H1 (cell line): ENCODE measurements around the gene SGCE. TPM values are rescaled to one million over a fixed set of nuclear protein-coding genes. Genes with fewer than 3 reads are reported as not detected.
A peak's percentile ranks its signal among the peaks of the same experiment; 100 is the strongest.

Experiments
- CTCF ChIA-PET: fragments of 300-600 bp; sonication (Branson Sonifier 250); formaldehyde crosslinking; loops from one replicate; lab custom pipeline; 2021; ENCODE audit not compliant: partially characterized antibody; lab: Charles Lee
- POLR2A ChIA-PET: fragments of 300-600 bp; sonication (Branson Sonifier 250); formaldehyde crosslinking; loops from one replicate; lab custom pipeline; 2021; ENCODE audit warnings: inconsistent platforms; ENCODE audit not compliant: partially characterized antibody; lab: Charles Lee
- DNase-seq, 2 experiments: peaks; one replicate each; pipeline versions ENCODE4 v3.0.0 to v3.0.0-alpha.2; 2010 to 2022; ENCODE audit warnings: low spot score in 2 of 2, low read depth in 1 of 2, mixed read lengths in 1 of 2
- FAIRE-seq: peaks from 2 replicates; lab custom pipeline; 2011; peaks lifted over from hg19 to GRCh38; lab: Jason Lieb, UNC
- H2AFZ ChIP-seq: 2 replicates; pipeline ENCODE4 v1.8.1; 2012; ENCODE audit warnings: low read length, inconsistent platforms
- H2AK5ac ChIP-seq: 2 replicates; pipeline ENCODE4 v1.6.1; 2013; ENCODE audit warnings: low read depth, low read length
- H2BK120ac ChIP-seq: replicated peaks from 2 replicates; pipeline ENCODE3; 2013; ENCODE audit warnings: low read depth, low read length, inconsistent platforms
- H2BK12ac ChIP-seq: 2 replicates; pipeline ENCODE4 v1.6.1; 2013; ENCODE audit warnings: low read depth, low read length
- H2BK15ac ChIP-seq: 2 replicates; pipeline ENCODE4 v1.6.1; 2013; ENCODE audit warnings: low read length
- H2BK20ac ChIP-seq: 2 replicates; pipeline ENCODE4 v1.6.1; 2013; ENCODE audit warnings: low read length
- H2BK5ac ChIP-seq: 2 replicates; pipeline ENCODE4 v1.6.1; 2013; ENCODE audit warnings: low read depth, low read length
- H3K14ac ChIP-seq: 2 replicates; pipeline ENCODE4 v1.6.1; 2013; ENCODE audit warnings: inconsistent platforms; ENCODE audit not compliant: insufficient read length
- H3K18ac ChIP-seq: 2 replicates; pipeline ENCODE4 v1.6.1; 2013; ENCODE audit warnings: low read length; ENCODE audit errors: extremely low read depth
- H3K23ac ChIP-seq: 2 replicates; pipeline ENCODE4 v1.6.1; 2013; ENCODE audit warnings: inconsistent platforms; ENCODE audit not compliant: insufficient read length
- H3K23me2 ChIP-seq: 2 replicates; pipeline ENCODE4 v1.6.1; 2013; ENCODE audit warnings: low read depth, low read length
- H3K27ac ChIP-seq: 2 replicates; pipeline ENCODE4 v1.6.1; 2011; ENCODE audit warnings: low read depth, low read length, inconsistent platforms
- H3K27me3 ChIP-seq, 4 experiments: replicated peaks in 1 of 4; 1 replicate in 1 of 4; 2 replicates in 3 of 4; pipeline versions ENCODE4 v1.6.1 to v1.8.1; 2011 to 2013; ENCODE audit warnings: low read length in 3 of 4, mild to moderate bottlenecking in 3 of 4, inconsistent platforms in 2 of 4, mixed read lengths in 2 of 4, moderate library complexity in 1 of 4; ENCODE audit not compliant: control insufficient read depth in 3 of 4, insufficient read depth in 3 of 4; ENCODE audit errors: extremely low read depth in 1 of 4
- H3K36me3 ChIP-seq, 4 experiments: 2 replicates each; pipeline versions ENCODE4 v1.6.1 to v1.8.1; 2011 to 2013; ENCODE audit warnings: mild to moderate bottlenecking in 4 of 4, low read length in 3 of 4, moderate library complexity in 2 of 4, control low read depth in 1 of 4, inconsistent platforms in 1 of 4; ENCODE audit not compliant: insufficient read depth in 4 of 4, control insufficient read depth in 2 of 4
- H3K4ac ChIP-seq: replicated peaks from 2 replicates; pipeline ENCODE3; 2013; ENCODE audit warnings: low read length, low read depth, mixed read lengths, inconsistent platforms; ENCODE audit not compliant: insufficient read length
- H3K4me1 ChIP-seq, 4 experiments: replicated peaks in 1 of 4; 1 replicate in 1 of 4; 2 replicates in 3 of 4; pipeline versions ENCODE4 v1.6.1 to v1.8.1; 2011 to 2013; ENCODE audit warnings: low read length in 3 of 4, inconsistent platforms in 2 of 4, mixed read lengths in 1 of 4; ENCODE audit not compliant: insufficient read depth in 4 of 4, control insufficient read depth in 3 of 4
- H3K4me2 ChIP-seq, 2 experiments: 2 replicates each; pipeline versions ENCODE4 v1.6.1 to v1.8.1; 2011 to 2013; ENCODE audit warnings: low read depth in 2 of 2, low read length in 2 of 2, control low read depth in 1 of 2, inconsistent platforms in 1 of 2, mild to moderate bottlenecking in 1 of 2; ENCODE audit not compliant: insufficient read depth in 1 of 2
- H3K4me3 ChIP-seq, 4 experiments: fragments of 200-600, 300-600 bp in 1 of 4; sonication (generic), shearing (Covaris generic), sonication (Bioruptor Twin) in 1 of 4; 2 replicates each; pipeline versions ENCODE4 v1.5.1 to v1.8.1; 2011 to 2016; ENCODE audit warnings: low read length in 4 of 4, low read depth in 3 of 4, control low read depth in 2 of 4, inconsistent platforms in 2 of 4, mild to moderate bottlenecking in 2 of 4, mixed read lengths in 1 of 4, moderate library complexity in 1 of 4; ENCODE audit not compliant: insufficient read depth in 2 of 4; ENCODE audit errors: extremely low read depth in 1 of 4
- H3K56ac ChIP-seq: replicated peaks from 2 replicates; pipeline ENCODE3; 2013; ENCODE audit warnings: low read depth, mild to moderate bottlenecking, mixed read lengths, low read length, inconsistent platforms; ENCODE audit not compliant: insufficient read length
- H3K79me1 ChIP-seq: 2 replicates; pipeline ENCODE4 v1.6.1; 2013; ENCODE audit warnings: low read depth, low read length, control low read depth
- H3K79me2 ChIP-seq, 2 experiments: 2 replicates each; pipeline versions ENCODE4 v1.6.1 to v1.8.1; 2012 to 2013; ENCODE audit warnings: low read length in 2 of 2, mild to moderate bottlenecking in 2 of 2, inconsistent platforms in 1 of 2; ENCODE audit not compliant: insufficient read depth in 2 of 2, control insufficient read depth in 1 of 2
- H3K9ac ChIP-seq, 4 experiments: replicated peaks in 1 of 4; 1 replicate in 1 of 4; 2 replicates in 3 of 4; pipeline versions ENCODE4 v1.6.1 to v1.8.1; 2011 to 2013; ENCODE audit warnings: low read depth in 3 of 4, low read length in 3 of 4, control low read depth in 2 of 4, mild to moderate bottlenecking in 2 of 4, moderate library complexity in 2 of 4, inconsistent platforms in 1 of 4; ENCODE audit errors: extremely low read depth in 1 of 4
- H3K9me3 ChIP-seq, 2 experiments: 2 replicates each; pipeline versions ENCODE4 v1.6.1 to v1.8.1; 2012 to 2013; ENCODE audit warnings: mild to moderate bottlenecking in 2 of 2, moderate library complexity in 2 of 2, control low read depth in 1 of 2, inconsistent platforms in 1 of 2, low read depth in 1 of 2, low read length in 1 of 2, mixed read lengths in 1 of 2; ENCODE audit not compliant: insufficient read depth in 2 of 2
- H4K20me1 ChIP-seq, 2 experiments: replicated peaks in 1 of 2; 2 replicates each; pipeline versions ENCODE3 to v1.8.1; 2011 to 2013; ENCODE audit warnings: inconsistent platforms in 2 of 2, low read length in 2 of 2, mild to moderate bottlenecking in 1 of 2; ENCODE audit not compliant: insufficient read depth in 2 of 2, control insufficient read depth in 1 of 2
- H4K5ac ChIP-seq: 2 replicates; pipeline ENCODE4 v1.6.1; 2013; ENCODE audit warnings: low read length, low read depth, mixed read lengths, inconsistent platforms; ENCODE audit not compliant: insufficient read length
- H4K8ac ChIP-seq: 2 replicates; pipeline ENCODE4 v1.8.0; 2013; ENCODE audit warnings: mild to moderate bottlenecking, moderate library complexity, low read length, inconsistent platforms; ENCODE audit not compliant: insufficient read depth; ENCODE audit errors: extremely low read depth
- H4K91ac ChIP-seq: replicated peaks from 2 replicates; pipeline ENCODE3; 2013; ENCODE audit warnings: low read length, mixed read lengths, inconsistent platforms; ENCODE audit not compliant: insufficient read length
- BRCA1 ChIP-seq: IDR thresholded peaks from 2 replicates; pipeline ENCODE4 v1.6.1; 2012; ENCODE audit warnings: low read depth, low read length, improper control_type of control experiment
- CBX8 ChIP-seq: fragments of 300-800, 300-1000 bp; sonication (generic); IDR thresholded peaks from 2 replicates; pipeline ENCODE4 v1.7.1; 2016; ENCODE audit warnings: low read depth, low read length, borderline replicate concordance
- EGR1 ChIP-seq: IDR thresholded peaks from 2 replicates; pipeline ENCODE4 v1.6.1; 2011; ENCODE audit warnings: low read depth, low read length, borderline replicate concordance
- EZH2 ChIP-seq: fragments of 200-600 bp; sonication (generic); IDR thresholded peaks from 2 replicates; pipeline ENCODE4 v1.7.1; 2012; ENCODE audit warnings: low read depth, mild to moderate bottlenecking, moderate library complexity, low read length, inconsistent platforms; ENCODE audit not compliant: severe bottlenecking
- GTF2F1 ChIP-seq: IDR thresholded peaks from 2 replicates; pipeline ENCODE4 v1.6.1; 2012; ENCODE audit warnings: low read depth, low read length, improper control_type of control experiment, borderline replicate concordance
- POLR2AphosphoS5 ChIP-seq: IDR thresholded peaks from 2 replicates; pipeline ENCODE4 v1.6.1; 2011; ENCODE audit warnings: low read depth, low read length
- POU5F1 ChIP-seq: IDR thresholded peaks from 2 replicates; pipeline ENCODE4 v1.6.1; 2011; ENCODE audit warnings: low read depth, mild to moderate bottlenecking, low read length, moderate library complexity
- RFX5 ChIP-seq: IDR thresholded peaks from 2 replicates; pipeline ENCODE4 v1.6.1; 2011; ENCODE audit warnings: low read depth, low read length, improper control_type of control experiment, borderline replicate concordance
- SAP30 ChIP-seq: fragments of 300-600 bp; sonication (generic); IDR thresholded peaks from 2 replicates; pipeline ENCODE4 v1.7.1; 2012; ENCODE audit warnings: low read length, moderate library complexity, mild to moderate bottlenecking, inconsistent platforms; ENCODE audit not compliant: insufficient read depth, insufficient replicate concordance
- SIRT6 ChIP-seq: IDR thresholded peaks from one replicate; pipeline ENCODE4 v1.7.1; 2012; ENCODE audit warnings: low read length, inconsistent platforms
- SIX5 ChIP-seq: IDR thresholded peaks from 2 replicates; pipeline ENCODE4 v1.6.1; 2011; ENCODE audit warnings: mild to moderate bottlenecking, low read depth, low read length
- SRF ChIP-seq: IDR thresholded peaks from 2 replicates; pipeline ENCODE4 v1.6.1; 2011; ENCODE audit warnings: mild to moderate bottlenecking, low read depth, low read length, moderate library complexity
- TCF12 ChIP-seq: IDR thresholded peaks from 2 replicates; pipeline ENCODE4 v1.6.1; 2011; ENCODE audit warnings: low read depth, mild to moderate bottlenecking, low read length
- WGBS, 2 experiments: shearing (Covaris generic) in 1 of 2; methylation state at CpG; one replicate each; pipeline versions ENCODE4 v1.1.6 to v1.1.7; 2013 to 2015; ENCODE audit warnings: low lambda C conversion rate in 2 of 2, mixed read lengths in 2 of 2, inconsistent platforms in 1 of 2, low coverage in 1 of 2, missing lambda C conversion rate in 1 of 2; ENCODE audit not compliant: insufficient replicate concordance in 2 of 2, insufficient coverage in 1 of 2, insufficient read length in 1 of 2; ENCODE audit errors: extremely low coverage in 1 of 2, missing lambda C conversion rate in 1 of 2; 5-methylcytosine and 5-hydroxymethylcytosine counted together
- polyA plus RNA-seq, 7 experiments: library from polyadenylated mRNA; depleted of rRNA in 3 of 7; stranded (reverse) in 5 of 7; unstranded in 2 of 7; fragments of >200 nt in 5 of 7; fragments of 200-250 nt in 2 of 7; gene quantifications; 1 replicate in 5 of 7; 2 replicates in 1 of 7; 4 replicates in 1 of 7; pipeline versions ENCODE4 v1.2.1 to v1.2.3, GENCODE V29; 2011 to 2013; ENCODE audit warnings: missing spikeins in 2 of 7, mixed read lengths in 2 of 7
- total RNA-seq: library from RNA; stranded (reverse); fragmentation: NEBNext Ultra II Directional; extraction: Animal tissue kit (Norgen Biotek cat#: 25700); gene quantifications from 2 replicates; pipeline ENCODE4 v1.2.1, GENCODE V29; 2021

Gene SGCE
- total and polyA plus RNA-seq, 2 of the 8 experiments (the other 6 are each of a cell fraction or from before 2014, with no cell fraction given) = 12.8 to 25.0 TPM

DNA sequence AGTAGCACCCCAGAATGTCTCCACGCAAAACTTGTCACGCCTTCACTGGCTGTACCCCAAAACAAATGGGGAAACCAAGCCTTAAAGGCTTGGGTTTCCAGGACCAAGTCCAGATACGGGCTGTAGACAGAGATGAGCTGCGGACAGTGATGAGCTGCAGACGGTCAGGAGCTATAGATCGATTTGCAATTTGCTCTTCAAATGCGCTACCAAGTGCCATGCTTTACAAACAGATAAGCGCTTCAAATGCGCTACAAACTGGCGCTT, 658 bp upstream of the SGCE start:
- no peak overlapping the region for H3K56ac ChIP-seq
- peaks cover 0 to 3% of the 10 kb centered on the region in 2 experiments for H4K20me1 ChIP-seq
- no peak overlapping the region for H3K23ac ChIP-seq
- 0 out of 2 replicates have a peak overlapping the region, but pooled peaks have one; percentile 63 for H3K18ac ChIP-seq
- peak overlapping the region; percentile 66 for H3K4ac ChIP-seq
- no peak overlapping the region for H4K8ac ChIP-seq
- H3K4me2 ChIP-seq = peak overlapping the region; percentile 90 to 96
- DNase-seq (no peak), FAIRE-seq (no peak)
- H2BK120ac ChIP-seq = no peak overlapping the region
- no peak overlapping the region for H4K5ac ChIP-seq
- ChIA-PET POLR2A (interaction anchor here (0.6 to 2.8 kb wide), 10 partner anchors 9 to 567 kb away, joined by 3 to 8 read pairs (median 3); no protein-coding TSS in a partner anchor), CTCF (interaction anchor here (0.8 to 2.8 kb wide), 12 partner anchors 10 to 823 kb away, joined by 3 to 10 read pairs (median 4); no protein-coding TSS in a partner anchor)
- H3K9ac ChIP-seq = peak overlapping the region in 1 of 4 experiments; percentile 40; a peak in 1 of 7 replicates
- H2BK5ac ChIP-seq = no peak overlapping the region
- peaks cover 5 to 27% of the 10 kb centered on the region in 2 experiments; a peak in 3 of 4 replicates for H3K9me3 ChIP-seq
- no peak overlapping the region for H2BK20ac ChIP-seq
- H3K4me3 ChIP-seq = peak overlapping the region; percentile 36 to 76 (median 47)
- H4K91ac ChIP-seq = no peak overlapping the region
- H3K4me1 ChIP-seq = peaks cover 0 to 2% (median under 1%) of the 10 kb centered on the region in 4 experiments; a peak in 3 of 7 replicates
- H3K27ac ChIP-seq = no peak overlapping the region
- peaks cover 0 to 9% (median 1%) of the 10 kb centered on the region in 4 experiments; a peak in 2 of 7 replicates for H3K27me3 ChIP-seq
- H2AK5ac ChIP-seq = no peak overlapping the region
- no peaks in the 10 kb centered on the region for H3K36me3 ChIP-seq
- 41% methylated on average over 10 of the region's 10 CpGs; no CpG with 5 or more reads in 1 of the 2 experiments for WGBS, 2 experiments
- no peak overlapping the region for H3K14ac ChIP-seq
- no peak overlapping the region for H2BK15ac ChIP-seq
- peaks cover 0 to 28% of the 10 kb centered on the region in 2 experiments; a peak in 2 of 4 replicates for H3K79me2 ChIP-seq
- peak overlapping the region; percentile 33; the same call in 1 of the 2 replicates for H2BK12ac ChIP-seq
- peak overlapping the region; percentile 96 for H2AFZ ChIP-seq
- no peaks in the 10 kb centered on the region for H3K79me1 ChIP-seq
- H3K23me2 ChIP-seq = peaks cover 19% of the 10 kb centered on the region
- TF ChIP-seq TCF12 (no peak), SAP30 (no peak), RFX5 (no peak), POLR2AphosphoS5 (no peak), CBX8 (no peak), SIRT6 (no peak), SIX5 (no peak), EGR1 (no peak), POU5F1 (no peak), EZH2 (no peak), GTF2F1 (no peak), BRCA1 (no peak), SRF (no peak)
